ENCODE results near the gene FUT1.
A peak's percentile ranks its signal among the peaks of the same experiment; 100 is the strongest.

The FUT1 gene

GRCh38 chr19:48755084-48755641, 2.7 kb upstream of the FUT1 start, which contains the start of gene FGF21:
Gene FGF21, plus strand, starts transcription at chr19:48755524. Its CDS starts 713 bp downstream, at chr19:48756237.
- H3K4me3 ChIP-seq (ENCODE audit: low read depth, low read length): no peak within 1 kb of the TSS
- TF ChIP-seq CTCF (IDR thresholded peaks at IDR 0.05; ENCODE audit: control insufficient read depth, extremely low read depth, insufficient read depth): no peak
- DNase-seq (ENCODE audit: low read depth): no peak

GRCh38 chr19:48751845-48752495, 471 bp downstream of the FUT1 start:
- DNase-seq (ENCODE audit: low read depth): no peak
- H3K4me3 ChIP-seq (ENCODE audit: low read depth, low read length): peak overlapping the region; percentile 72
- no peak for TF ChIP-seq CTCF (IDR thresholded peaks at IDR 0.05; ENCODE audit: control insufficient read depth, extremely low read depth, insufficient read depth)

GRCh38 chr19:48750771-48751504, 1.5 kb downstream of the FUT1 start:
- no peak for TF ChIP-seq CTCF (IDR thresholded peaks at IDR 0.05; ENCODE audit: control insufficient read depth, extremely low read depth, insufficient read depth)
- no peak overlapping the region; the same call in 1 of the 2 replicates for H3K4me3 ChIP-seq (ENCODE audit: low read depth, low read length)
- no peak for DNase-seq (ENCODE audit: low read depth)

GRCh38 chr19:48750351-48750750, 2.1 kb downstream of the FUT1 start:
- no peak for DNase-seq (ENCODE audit: low read depth)
- H3K4me3 ChIP-seq (ENCODE audit: low read depth, low read length): no peak overlapping the region
- no peak for TF ChIP-seq CTCF (IDR thresholded peaks at IDR 0.05; ENCODE audit: control insufficient read depth, extremely low read depth, insufficient read depth)

GRCh38 chr19:48749571-48750198, 2.8 kb downstream of the FUT1 start:
- no peak for TF ChIP-seq CTCF (IDR thresholded peaks at IDR 0.05; ENCODE audit: control insufficient read depth, extremely low read depth, insufficient read depth)
- H3K4me3 ChIP-seq (ENCODE audit: low read depth, low read length): no peak overlapping the region
- DNase-seq (ENCODE audit: low read depth): no peak

- no peak for TF ChIP-seq CTCF (IDR thresholded peaks at IDR 0.05; ENCODE audit: control insufficient read depth, extremely low read depth, insufficient read depth)
- H3K4me3 ChIP-seq (ENCODE audit: low read depth, low read length): no peak within 1 kb of the TSS
- no peak for DNase-seq (ENCODE audit: low read depth)
These were observed 5.5 kb downstream of the FUT1 start, which contains the start of gene IZUMO1 for GRCh38 chr19:48746738-48747575. Gene IZUMO1, minus strand, starts transcription at chr19:48746909. Its CDS starts 1,050 bp downstream, at chr19:48745859.
